ENCODE results near the gene GNAI3. TPM values are rescaled to one million over a fixed set of nuclear protein-coding genes. Genes with fewer than 3 reads are reported as not detected.

The GNAI3 gene
- total RNA-seq, 2 donors from 2014 or later = 3.4 to 4.6 TPM

DNA sequence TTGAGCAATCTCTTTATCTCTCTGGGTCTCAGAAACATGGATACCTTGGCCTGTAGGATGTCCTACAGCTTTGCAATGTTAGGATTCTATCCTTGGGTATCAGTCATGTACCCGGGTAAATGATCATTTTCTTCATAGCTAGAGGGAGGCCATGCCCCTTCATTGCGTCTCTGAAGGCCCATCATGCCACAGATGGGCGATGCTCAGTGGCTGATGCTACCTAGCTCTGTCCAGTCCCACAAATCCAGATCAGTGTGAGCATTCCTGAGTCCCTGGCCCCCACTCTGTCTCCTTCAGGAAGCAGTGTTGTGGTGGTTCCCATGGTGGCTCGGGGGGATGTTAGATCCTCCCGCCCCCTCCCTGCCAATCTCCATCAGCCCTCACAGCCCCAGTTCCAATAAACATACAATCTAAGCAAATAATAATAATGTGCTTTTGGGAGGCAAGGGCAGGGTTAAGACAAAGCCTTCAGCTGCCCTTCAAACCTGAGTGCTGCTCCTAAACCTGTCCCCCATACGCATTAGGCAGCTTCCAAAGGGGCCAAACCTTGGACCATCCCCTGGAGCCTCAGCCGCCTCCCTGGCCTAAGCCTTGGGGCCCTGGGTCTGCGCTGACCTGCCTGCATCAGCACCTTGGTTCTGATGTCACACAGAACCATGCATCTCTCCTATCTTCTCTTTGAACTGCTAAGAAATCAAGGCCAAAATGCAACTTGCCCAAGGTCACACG lies 9.4 kb upstream of the GNAI3 start:
- no peak for DNase-seq
- no peak for ATAC-seq
- intact Hi-C loops (cut with DNase I) = loop anchor here in 1 of 2 donors (10.0 kb wide), 1 partner anchor 274 kb away; no protein-coding TSS in a partner anchor

- intact Hi-C loops (cut with DNase I) = loop anchor here (5.0 to 10.0 kb wide), 3 partner anchors 228 to 445 kb away; partner anchors contain the start of gene AHCYL1 (in 1 of the 2)
- DNase-seq (no peak), ATAC-seq (no peak)
Observed at GRCh38 chr1:109539676-109540075, 8.7 kb upstream of the GNAI3 start, which contains the start of gene GPR61. GPR61 (plus strand) TSS chr1:109539872; CDS start chr1:109543023, 3,151 bp downstream.

GRCh38 chr1:109541102-109541501 lies 7.3 kb upstream of the GNAI3 start:
- intact Hi-C loops (cut with DNase I) = loop anchor here (5.0 to 10.0 kb wide), 2 partner anchors 226 to 444 kb away; partner anchors contain the start of gene AHCYL1 (in 1 of the 2)
- ATAC-seq = no peak
- no peak for DNase-seq

- DNase-seq (no peak), ATAC-seq (no peak)
- intact Hi-C loops (cut with DNase I) = loop anchor here (5.0 to 10.0 kb wide), 2 partner anchors 225 to 442 kb away; partner anchors contain the start of gene AHCYL1 (in 1 of the 2)
Observed at GRCh38 chr1:109542657-109543056, 5.8 kb upstream of the GNAI3 start.

- intact Hi-C loops (cut with DNase I) = loop anchor here (5.0 to 10.0 kb wide), 2 partner anchors 224 to 441 kb away; partner anchors contain the start of gene AHCYL1 (in 1 of the 2)
- ATAC-seq = no peak
- DNase-seq = no peak
Observed at GRCh38 chr1:109543283-109543987, 5.0 kb upstream of the GNAI3 start.

DNA sequence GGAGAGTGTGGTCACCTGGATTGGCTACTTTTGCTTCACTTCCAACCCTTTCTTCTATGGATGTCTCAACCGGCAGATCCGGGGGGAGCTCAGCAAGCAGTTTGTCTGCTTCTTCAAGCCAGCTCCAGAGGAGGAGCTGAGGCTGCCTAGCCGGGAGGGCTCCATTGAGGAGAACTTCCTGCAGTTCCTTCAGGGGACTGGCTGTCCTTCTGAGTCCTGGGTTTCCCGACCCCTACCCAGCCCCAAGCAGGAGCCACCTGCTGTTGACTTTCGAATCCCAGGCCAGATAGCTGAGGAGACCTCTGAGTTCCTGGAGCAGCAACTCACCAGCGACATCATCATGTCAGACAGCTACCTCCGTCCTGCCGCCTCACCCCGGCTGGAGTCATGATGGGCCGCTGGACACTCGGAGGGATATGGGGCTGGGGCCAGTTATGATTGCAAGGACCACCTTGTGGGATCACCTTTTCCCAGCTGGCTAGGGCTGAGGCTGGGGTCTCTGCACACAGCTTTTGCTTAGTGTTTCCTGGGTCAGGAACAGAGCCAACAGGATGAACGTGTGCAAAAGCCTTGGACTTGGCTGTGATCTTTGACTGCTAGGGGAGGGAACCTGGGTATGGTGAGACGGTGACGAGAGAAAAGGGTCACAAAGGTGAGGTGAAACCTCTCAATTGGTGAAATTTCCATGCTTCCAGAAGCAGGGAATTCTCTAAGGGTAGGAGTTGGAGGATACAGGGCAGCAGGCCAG lies 4.3 kb upstream of the GNAI3 start:
- ATAC-seq (no peak), DNase-seq (no peak)
- intact Hi-C loops (cut with DNase I) = loop anchor here (5.0 to 10.0 kb wide), 2 partner anchors 223 to 441 kb away; partner anchors contain the start of gene AHCYL1 (in 1 of the 2)

GRCh38 chr1:109546311-109547109 lies 1.9 kb upstream of the GNAI3 start:
- DNase-seq (peak; percentile 89), ATAC-seq (peak; percentile 61 to 63)
- intact Hi-C loops (cut with DNase I) = loop anchor here (1.0 to 10.0 kb wide), 5 partner anchors 74 to 438 kb away; partner anchors contain the start of gene AHCYL1 (in 1 of the 2)

DNA sequence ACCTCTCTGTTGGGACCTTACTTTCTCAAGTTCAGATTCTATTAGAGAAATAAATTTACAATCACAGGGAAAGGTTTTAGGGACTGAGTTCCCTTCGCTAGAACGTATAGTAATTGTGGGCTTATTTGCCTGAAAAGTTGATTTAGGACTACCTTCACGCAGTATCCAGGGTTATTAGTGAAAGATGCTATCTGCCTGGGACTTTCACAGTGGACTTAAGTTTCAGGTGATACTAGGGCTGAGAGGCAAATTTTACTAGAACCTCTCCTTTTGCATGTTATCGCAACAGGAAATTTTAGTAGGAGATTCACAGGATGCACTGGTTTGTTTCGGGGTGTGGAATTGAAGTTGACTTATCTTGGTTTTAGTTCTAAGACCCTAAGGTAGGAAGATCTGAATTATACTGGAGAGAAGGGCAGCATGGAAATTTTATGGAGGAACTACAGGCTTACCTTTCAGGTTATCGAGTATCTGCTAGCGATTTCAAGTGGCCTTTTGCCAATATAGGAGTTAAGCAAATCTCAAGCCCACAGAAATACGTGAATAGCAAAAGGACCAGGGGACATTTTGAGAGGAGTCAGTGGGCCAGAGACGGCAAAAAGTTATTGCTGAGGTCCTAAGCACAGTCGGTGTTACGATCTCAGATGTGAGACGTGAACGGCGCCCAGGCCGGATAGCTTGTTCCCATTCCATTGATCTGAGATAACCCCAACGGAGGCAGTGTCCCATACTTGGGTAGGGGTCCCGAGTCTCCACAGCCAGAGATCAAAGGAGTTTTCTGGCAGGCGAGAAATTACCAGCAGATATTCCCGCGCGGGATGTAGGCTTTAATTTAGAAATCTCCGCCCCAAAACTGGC lies 723 bp upstream of the GNAI3 start:
- intact Hi-C loops (cut with DNase I) = loop anchor here (2.0 to 10.0 kb wide), 4 partner anchors 73 to 437 kb away; partner anchors contain the start of gene AHCYL1 (in 1 of the 2)
- ATAC-seq (peak in 1 of 2 donors; percentile 22), DNase-seq (no peak)

GRCh38 chr1:109556563-109556962 lies 8.1 kb downstream of the GNAI3 start:
- DNase-seq (no peak), ATAC-seq (no peak)
- intact Hi-C loops (cut with DNase I) = no loop called here

GRCh38 chr1:109557520-109557919 lies 9.1 kb downstream of the GNAI3 start:
- intact Hi-C loops (cut with DNase I) = no loop called here
- ATAC-seq (no peak), DNase-seq (no peak)

GRCh38 chr1:109559995-109560394 lies 11.6 kb downstream of the GNAI3 start:
- no peak for DNase-seq
- intact Hi-C loops (cut with DNase I) = no loop called here
- no peak for ATAC-seq

GRCh38 chr1:109564194-109564878 lies 15.9 kb downstream of the GNAI3 start:
- DNase-seq (no peak), ATAC-seq (no peak)
- intact Hi-C loops (cut with DNase I) = no loop called here

GRCh38 chr1:109565241-109565640 lies 16.8 kb downstream of the GNAI3 start:
- ATAC-seq = peak in 1 of 2 donors; percentile 43
- intact Hi-C loops (cut with DNase I) = no loop called here

GRCh38 chr1:109566982-109567381 lies 18.6 kb downstream of the GNAI3 start:
- DNase-seq (no peak), ATAC-seq (no peak)
- intact Hi-C loops (cut with DNase I) = no loop called here

More at GRCh38 chr1:109565241-109565640, 16.8 kb downstream of the GNAI3 start:
- DNase-seq = no peak

GRCh38 chr1:109567877-109568672 lies 19.7 kb downstream of the GNAI3 start:
- no peak for ATAC-seq
- DNase-seq = no peak
- intact Hi-C loops (cut with DNase I) = no loop called here

GRCh38 chr1:109569323-109569722 lies 20.9 kb downstream of the GNAI3 start:
- no peak for DNase-seq
- no peak for ATAC-seq
- intact Hi-C loops (cut with DNase I) = no loop called here
